NCI-H460 (cell line): ENCODE measurements around the gene SBF2. TPM values are rescaled to one million over a fixed set of nuclear protein-coding genes. Genes with fewer than 3 reads are reported as not detected.

Experiments
- DNase-seq: peaks from one replicate; pipeline ENCODE4 v3.0.0-alpha.2; 2016; ENCODE audit warnings: low read depth; ENCODE audit errors: extremely low read depth
- total RNA-seq: library from RNA; depleted of rRNA; stranded (reverse); fragments of >200 nt; shearing (Covaris generic); gene quantifications from 2 replicates; pipeline ENCODE4 v1.2.3, GENCODE V29; 2014

Gene SBF2
- total RNA-seq, 1 experiment from 2014 or later, result 27.2 TPM

- DNase-seq, result no peak
These were observed 8.9 kb upstream of the SBF2 start for GRCh38 chr11:10302744-10303557.

DNA sequence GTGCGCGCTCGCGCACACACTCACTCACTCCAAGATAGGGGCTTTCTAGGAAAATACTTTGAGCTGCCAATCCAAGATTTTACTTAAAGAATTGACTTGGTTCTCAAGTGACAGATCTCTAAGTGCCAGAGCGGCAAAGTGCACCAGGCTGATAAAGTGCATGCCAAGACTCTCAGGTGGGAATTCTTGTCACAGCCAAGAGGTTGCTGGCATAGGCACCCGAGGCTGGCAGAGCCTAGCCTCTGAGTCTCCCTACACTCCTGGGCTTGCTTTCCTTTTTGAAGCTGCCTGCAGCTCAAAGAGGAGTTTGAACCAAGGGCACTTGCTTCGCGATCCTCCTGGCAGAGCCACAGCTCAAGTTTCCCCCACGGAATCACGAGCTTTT, 8.3 kb upstream of the SBF2 start:
- DNase-seq, result no peak

- no peak for DNase-seq
These were observed 7.8 kb upstream of the SBF2 start for GRCh38 chr11:10301656-10302358.

GRCh38 chr11:10298342-10298741, 4.3 kb upstream of the SBF2 start:
- no peak for DNase-seq

DNA sequence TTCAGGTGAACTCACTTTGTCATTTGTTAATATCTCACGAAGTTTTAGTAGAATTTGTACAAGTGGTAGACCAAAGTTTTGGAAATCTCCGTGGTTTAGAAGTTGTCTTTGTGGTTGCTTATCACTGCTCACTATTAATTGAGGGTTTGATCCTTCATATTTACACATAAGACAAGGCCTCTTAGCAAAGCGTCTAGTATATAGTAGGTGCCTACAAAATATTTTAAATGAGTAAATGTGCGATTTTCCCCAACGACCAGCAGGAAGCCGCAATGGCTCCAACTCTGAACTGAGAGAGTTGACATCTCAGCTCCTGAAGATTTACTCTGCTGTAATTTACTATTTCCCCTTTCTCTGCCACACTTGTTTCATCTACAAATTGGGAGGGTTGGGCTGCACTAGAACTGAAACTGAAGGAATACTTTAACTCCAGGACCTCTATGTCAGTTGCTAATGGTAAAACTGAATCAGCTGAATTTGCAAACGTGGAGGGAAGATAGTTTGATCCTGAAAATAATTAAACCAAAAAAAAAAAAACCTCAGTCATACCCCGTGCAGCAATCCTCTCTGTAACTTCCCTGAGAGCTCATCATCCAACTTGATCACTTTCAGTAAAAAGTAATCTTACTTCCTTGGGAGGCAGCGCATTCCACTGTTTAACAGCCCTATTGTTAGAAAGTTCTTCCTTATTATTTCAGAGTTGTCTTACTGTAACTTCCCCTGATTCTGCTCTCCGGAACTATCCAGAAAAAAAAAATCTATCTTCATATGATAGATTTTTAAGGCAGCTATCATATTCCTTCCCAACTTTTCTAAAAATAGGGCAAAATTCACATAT, 1.3 kb upstream of the SBF2 start:
- DNase-seq, result no peak

DNA sequence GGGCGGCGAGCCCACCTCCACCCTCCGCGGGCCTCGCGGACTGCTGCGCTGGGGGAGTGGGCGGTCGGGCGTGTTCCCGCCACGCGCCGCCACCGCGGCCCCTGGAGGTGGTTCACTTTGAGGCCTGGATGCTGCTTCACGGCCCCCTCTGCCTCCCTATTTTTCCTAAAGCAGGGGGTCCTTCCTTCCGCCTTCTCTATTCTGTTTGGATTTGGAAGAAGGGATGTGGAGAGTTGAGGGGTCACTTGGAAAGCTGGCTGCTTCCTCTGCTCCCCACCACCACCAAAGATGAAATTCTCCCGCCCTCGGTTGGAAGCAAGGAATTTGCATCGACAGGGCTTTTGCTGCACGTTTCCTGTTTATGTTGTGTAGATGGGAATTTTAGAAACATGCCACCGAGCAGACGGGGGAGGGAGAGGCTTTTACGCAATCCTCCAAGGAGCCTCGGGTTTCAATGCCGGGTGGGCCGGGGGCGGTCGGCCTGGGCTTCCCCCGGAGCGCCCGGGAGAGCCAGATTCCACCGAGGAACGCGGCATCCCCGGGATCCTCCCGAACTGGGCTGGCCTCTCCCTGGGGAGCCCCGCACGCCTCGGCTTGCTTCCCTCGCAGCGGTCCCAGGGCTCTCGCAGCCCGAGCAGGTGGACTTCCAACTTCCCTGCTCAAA, 403 bp upstream of the SBF2 start:
- no peak for DNase-seq

GRCh38 chr11:10291801-10292638, 2.0 kb downstream of the SBF2 start:
- DNase-seq, result no peak

DNA sequence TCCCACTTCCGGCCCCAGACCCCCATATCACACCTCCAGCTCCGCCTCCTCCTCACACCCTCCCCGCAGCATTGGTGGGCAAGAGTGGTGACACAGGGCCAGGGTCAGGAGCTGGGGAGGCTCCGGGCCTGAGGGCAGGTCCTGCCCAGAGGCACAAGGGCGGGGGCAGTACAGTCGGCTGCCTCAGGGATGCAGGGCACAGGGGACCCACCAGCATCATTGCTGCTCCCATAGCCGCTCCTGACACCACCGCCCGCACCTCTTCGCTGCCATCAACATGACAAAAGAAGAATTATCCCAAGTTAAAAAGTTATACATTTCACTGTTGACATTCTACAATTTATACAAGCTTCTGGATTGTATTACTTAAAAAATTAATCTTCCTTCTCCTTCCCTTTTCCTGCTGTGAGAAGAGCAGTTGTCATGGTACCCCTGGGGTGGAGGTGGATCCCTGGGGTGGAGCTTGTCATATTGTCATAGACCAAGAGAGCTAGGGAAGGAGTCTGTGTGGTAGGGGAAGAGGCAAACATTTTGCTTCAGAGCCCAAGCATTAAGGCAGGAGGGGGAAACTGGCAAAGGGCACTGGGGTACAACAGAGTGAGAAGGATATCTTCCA, 4.1 kb downstream of the SBF2 start:
- DNase-seq, result no peak

GRCh38 chr11:10288881-10289764, 4.9 kb downstream of the SBF2 start:
- DNase-seq, result no peak

DNA sequence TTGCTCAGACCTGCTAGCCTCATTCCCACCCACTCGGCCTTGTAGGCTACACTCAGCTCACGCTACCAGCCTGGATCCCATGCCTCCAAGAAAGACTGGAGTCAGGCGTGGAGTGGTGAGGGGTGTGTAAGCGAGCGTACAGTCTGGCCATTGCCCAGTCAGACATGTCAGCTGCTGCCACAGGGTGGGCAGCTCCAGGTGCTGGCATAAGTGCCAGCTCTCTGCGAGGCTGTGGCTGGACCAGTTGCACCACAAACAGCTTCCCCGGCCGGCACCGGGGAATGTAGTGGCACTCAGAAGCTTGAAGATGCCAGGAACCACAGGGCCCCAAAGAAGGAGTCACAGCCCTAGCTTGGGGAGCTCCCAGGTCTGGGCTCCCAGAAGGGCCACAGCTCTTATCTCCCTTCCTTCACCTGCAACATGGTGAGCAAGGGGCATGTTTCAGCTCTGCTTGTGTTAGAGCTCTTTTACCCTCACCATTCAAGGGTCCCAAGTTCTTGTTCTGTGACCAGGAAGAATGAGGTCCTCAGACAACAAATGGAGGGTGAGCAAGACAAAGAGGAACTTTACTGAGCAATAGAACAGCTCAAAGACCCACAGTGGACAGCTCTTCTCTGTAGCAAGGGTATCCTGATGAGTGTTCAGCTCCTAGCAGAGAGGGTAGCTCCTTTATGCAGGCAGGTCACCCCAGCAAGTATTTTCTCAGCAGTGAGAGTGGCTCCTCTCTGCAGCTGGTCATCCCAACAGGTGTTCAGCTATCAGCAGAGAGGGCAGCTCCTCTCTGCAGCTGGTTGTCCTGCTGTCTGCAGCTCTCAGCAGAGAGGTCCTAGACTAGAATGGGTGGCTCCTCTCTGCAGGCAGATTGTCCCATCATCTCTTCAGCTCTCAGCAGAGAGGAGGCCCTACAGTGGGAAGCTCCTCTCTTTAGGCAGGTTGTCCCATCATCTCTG, 6.0 kb downstream of the SBF2 start:
- no peak for DNase-seq

- DNase-seq, result no peak
These were observed 6.9 kb downstream of the SBF2 start for GRCh38 chr11:10287140-10287539.

DNA sequence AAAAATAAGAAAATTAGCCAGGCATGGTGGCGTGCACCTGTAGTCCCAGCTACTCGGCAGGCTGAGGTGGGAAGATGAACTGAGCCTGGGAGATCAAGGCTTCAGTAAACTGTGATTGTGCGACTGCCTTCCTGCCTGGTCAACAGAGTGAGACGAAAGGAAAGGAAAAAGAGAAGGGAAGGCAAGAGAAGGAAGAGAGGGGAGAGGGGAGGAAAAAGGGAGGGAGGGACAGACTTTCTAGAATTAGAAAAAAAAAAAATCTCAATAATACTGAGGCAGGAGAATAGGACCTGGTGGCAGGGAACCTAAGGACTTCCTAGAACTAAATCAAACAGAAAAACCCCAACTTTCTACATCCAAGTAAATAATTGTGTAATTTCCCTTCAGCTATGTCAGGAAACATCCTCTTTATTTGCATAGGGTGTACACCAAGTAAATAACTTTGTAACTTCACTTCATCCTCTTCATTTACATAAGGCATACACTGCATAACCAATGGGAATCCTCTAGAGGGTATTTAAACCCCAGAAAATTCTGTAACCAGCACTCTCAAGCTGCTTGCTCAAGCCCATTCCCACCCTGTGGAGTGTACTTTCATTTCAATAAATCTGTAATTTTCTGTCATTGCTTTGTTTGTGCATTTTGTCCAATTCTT, 8.7 kb downstream of the SBF2 start:
- DNase-seq, result no peak

DNA sequence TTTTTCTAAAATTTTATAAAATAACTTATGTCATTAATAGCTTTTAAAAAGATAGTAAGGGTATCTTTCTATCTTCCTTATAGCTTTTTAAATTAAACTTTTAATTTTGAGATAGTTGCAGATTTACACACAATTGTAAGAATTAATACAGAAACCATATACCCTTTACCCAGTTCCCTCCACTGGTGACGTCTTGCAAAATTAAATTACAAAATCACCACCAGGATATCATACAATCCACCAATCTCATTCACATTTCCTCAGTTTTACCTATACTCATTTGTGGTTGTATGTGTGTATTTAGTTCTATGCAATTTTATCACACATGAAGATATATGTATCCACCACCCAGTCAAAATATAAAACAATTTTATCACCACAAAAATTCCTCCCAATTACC, 10.0 kb downstream of the SBF2 start:
- no peak for DNase-seq

- no peak for DNase-seq
These were observed 11.9 kb downstream of the SBF2 start for GRCh38 chr11:10282117-10282516.

DNA sequence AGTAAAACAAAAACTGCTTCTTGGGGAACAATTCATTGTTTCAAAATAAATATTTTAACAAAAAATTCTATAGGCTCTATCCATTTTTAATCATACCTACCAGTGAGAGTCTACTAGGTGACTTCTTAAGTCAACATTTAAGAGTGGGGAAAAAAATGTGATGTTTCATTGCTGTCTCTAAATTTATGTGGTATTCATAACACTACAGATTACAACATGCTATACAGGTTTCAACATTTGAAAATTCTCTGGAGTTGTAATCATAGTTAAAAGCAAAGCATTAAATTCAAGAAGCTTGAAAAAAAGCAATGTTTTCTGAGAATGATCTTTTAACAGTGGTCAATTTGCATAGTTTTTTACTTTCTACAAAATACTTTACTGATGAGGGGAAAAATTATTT, 18.3 kb downstream of the SBF2 start:
- DNase-seq, result no peak

GRCh38 chr11:10274726-10275125, 19.3 kb downstream of the SBF2 start:
- no peak for DNase-seq

GRCh38 chr11:10273738-10274137, 20.3 kb downstream of the SBF2 start:
- no peak for DNase-seq
